Measurements from ENCODE around the gene PHPT1.
"Not testable (repeated sequence)": the region's sequence is repeated elsewhere in the genome, so short reads cannot be mapped to it uniquely, and the experiment has no call there.

DNA sequence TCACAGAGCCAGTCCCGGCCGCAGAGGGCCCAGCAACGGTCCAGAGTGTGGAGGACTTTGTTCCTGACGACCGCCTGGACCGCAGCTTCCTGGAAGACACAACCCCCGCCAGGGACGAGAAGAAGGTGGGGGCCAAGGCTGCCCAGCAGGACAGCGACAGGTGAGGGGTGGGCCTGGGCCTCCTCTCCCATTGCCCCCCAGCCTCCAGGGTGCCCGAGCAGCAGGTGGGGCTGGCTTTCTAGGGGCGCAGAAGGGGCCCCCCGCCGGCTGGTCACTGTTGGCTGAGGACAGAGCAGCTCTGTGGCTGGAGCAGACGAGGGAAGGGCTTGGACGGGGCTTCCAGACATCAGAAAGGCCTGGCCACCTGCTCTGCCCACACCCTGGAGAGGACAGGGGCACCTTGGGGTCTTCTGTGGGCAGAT lies 11.3 kb upstream of the PHPT1 start:
- TF ChIP-seq, protein P1, sequence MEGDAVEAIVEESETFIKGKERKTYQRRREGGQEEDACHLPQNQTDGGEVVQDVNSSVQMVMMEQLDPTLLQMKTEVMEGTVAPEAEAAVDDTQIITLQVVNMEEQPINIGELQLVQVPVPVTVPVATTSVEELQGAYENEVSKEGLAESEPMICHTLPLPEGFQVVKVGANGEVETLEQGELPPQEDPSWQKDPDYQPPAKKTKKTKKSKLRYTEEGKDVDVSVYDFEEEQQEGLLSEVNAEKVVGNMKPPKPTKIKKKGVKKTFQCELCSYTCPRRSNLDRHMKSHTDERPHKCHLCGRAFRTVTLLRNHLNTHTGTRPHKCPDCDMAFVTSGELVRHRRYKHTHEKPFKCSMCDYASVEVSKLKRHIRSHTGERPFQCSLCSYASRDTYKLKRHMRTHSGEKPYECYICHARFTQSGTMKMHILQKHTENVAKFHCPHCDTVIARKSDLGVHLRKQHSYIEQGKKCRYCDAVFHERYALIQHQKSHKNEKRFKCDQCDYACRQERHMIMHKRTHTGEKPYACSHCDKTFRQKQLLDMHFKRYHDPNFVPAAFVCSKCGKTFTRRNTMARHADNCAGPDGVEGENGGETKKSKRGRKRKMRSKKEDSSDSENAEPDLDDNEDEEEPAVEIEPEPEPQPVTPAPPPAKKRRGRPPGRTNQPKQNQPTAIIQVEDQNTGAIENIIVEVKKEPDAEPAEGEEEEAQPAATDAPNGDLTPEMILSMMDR (IDR thresholded peaks at IDR 0.05), result not testable (repeated sequence)
- TF ChIP-seq POLR2A (IDR thresholded peaks at IDR 0.05), result not testable (repeated sequence)
